NCI-H524 (cell line): Measurements from ENCODE around the gene KCNK13.

ENCODE experiments used
- DNase-seq, 2 experiments: peaks; one replicate each; lab custom pipeline; 2025; lab: John Stamatoyannopoulos, UW

Gene KCNK13

DNA sequence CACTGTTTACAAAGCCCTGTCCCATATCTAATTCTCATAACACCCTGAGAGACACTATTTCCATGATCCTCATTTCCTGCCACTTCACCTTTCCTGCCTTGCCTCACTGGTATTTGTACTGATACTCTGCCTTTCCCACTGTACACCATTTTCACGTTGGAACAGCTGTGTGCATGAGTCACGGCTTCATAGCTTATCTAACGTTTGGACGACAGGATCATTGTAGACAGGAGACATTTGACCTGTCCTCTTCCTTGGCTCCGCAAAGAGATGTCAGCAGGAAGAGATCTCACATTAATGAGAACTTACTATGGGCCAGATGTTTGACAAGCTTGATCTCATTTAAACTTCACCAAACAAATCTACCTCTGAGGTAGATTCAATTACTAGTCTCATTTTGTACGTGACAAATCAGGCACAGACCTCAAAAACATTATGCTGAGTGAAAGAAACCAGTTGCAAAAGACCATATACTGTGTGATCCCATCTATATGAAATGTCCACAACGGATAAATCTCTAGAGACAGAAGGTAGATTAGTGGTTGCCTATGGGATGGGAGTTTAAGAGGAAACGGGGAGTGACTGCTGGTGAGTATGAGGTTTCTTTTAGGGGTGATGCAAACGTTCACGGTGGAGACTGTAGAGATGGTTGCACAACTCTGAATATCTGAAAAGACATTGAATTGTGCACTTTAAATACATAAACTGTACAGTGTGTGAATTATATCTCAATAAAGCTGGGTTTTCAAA lies 71.2 kb downstream of the KCNK13 start:
- no peak for DNase-seq

DNA sequence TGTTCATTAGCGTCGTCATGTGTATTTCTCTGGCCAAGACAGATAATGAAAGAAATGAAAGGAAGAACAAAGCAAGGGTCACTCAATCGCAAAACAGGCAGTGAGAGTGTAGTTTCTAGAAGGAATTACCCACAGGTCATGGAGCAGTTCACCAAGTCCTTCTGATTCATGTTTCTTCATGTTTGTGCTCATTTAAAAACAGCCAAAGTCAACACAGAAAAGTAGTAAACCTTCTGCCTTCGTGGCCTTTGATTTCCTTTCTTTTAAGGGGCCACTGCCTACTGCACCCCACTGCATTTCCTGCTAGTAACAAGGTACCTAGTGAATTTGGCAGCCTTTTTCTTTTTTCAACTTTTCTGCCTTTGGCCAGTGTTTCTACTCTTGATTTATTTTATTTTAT lies 75.1 kb downstream of the KCNK13 start:
- DNase-seq, result no peak

- no peak for DNase-seq
These were observed 76.0 kb downstream of the KCNK13 start for GRCh38 chr14:90137807-90138206.

GRCh38 chr14:90139199-90139598 lies 77.4 kb downstream of the KCNK13 start:
- no peak for DNase-seq

DNA sequence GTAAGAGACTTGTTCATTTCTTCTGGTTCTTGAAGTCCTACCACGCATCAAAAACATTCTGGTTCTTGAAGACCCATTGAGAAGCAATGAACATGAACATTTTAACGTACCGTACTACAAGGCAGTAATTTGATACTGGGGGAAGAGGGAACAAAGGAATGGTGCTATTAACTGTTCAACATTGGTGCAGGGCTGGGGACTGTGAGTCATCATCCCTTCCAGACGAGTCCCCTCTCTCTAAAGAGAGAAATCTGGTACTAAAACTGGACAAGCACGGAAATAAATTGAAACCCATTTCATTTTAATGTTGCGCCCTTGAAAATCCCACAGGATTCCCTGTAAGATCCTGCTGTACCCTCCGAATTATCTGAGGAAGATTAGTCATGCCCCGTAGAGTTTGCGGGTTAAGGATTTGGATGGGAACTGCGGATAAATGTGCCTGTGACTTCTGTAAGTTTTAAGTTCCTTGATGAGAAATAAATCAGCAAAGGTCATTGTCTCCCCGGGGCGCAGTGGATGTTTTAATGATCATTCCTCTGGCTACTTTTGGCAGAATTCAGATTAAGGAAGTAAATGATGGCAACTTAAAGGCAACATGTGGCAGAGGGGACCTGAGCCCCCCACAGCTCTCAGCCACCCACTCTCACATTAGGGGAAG lies 78.6 kb downstream of the KCNK13 start:
- peak in 1 of 2 experiments; percentile 48 for DNase-seq

GRCh38 chr14:90140956-90141316 lies 79.1 kb downstream of the KCNK13 start:
- no peak for DNase-seq

GRCh38 chr14:90153429-90153828 lies 91.6 kb downstream of the KCNK13 start:
- DNase-seq, result no peak

GRCh38 chr14:90154110-90154509 lies 92.3 kb downstream of the KCNK13 start:
- peak in 1 of 2 experiments; percentile 51 for DNase-seq

GRCh38 chr14:90159146-90159545 lies 97.4 kb downstream of the KCNK13 start:
- no peak for DNase-seq

GRCh38 chr14:90159688-90160087 lies 97.9 kb downstream of the KCNK13 start:
- DNase-seq, result no peak

- no peak for DNase-seq
These were observed 99.3 kb downstream of the KCNK13 start for GRCh38 chr14:90161129-90161528.

DNA sequence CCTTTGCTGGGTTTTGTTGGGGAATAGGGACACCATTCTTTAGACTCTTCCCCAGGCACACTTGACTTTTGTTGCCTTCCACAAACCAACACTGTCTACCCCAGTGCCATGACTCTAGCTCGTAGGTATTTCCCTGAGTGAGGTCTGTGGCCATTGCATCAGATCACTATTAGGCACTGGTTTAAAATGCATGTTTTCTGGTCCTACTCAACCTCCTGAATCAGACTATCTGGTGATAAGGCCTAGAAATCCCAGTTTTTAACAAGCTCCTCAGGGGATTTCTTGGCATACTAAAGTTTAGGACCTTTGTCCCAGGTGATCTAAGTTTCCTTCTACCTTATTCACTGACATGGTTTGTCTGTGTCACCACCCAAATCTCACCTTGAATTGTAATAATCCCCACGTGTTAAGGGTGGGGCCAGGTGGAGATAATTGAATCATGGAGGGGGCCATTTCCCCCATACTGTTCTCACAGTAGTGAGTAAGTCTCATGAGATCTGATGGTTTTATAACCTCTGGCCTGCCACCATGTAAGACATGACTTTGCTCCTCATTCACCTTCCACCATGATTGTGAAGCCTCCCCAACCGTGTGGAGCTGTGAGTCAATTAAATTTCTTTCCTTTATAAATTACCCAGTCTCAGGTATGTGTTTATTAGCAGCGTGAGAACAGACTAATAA lies 106.8 kb downstream of the KCNK13 start:
- DNase-seq, result no peak

- DNase-seq, result no peak
These were observed 113.8 kb downstream of the KCNK13 start for GRCh38 chr14:90175631-90176030.

DNA sequence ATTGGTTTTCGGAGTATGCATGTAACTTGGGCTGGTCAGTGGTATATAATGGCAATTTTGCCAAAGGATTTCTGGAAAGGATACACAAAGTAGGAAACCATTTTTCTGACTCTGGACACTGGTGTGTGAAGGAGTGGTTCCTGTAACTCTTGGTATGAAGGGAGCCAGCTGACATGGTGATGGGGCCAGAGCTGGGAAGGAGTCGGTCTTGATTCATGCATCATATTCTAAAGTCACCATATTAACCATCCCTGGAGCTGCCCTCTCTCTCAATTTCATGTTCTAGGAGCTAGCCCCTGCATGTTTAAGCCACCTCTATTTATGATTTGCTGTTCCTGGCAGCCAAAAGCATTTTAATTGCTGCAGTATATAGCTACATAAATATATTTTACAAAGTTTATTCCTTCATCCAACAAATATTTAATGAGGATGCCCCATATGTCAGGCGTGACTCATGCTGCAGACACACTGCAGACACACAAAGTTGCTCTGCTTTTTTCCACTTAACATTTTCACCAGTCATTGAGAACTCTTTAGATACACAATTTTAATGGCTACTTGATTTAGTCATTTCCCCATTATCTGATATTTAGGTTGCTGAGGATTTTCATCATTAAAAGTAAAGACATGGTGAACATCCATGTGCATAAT lies 115.9 kb downstream of the KCNK13 start:
- DNase-seq, result no peak

DNA sequence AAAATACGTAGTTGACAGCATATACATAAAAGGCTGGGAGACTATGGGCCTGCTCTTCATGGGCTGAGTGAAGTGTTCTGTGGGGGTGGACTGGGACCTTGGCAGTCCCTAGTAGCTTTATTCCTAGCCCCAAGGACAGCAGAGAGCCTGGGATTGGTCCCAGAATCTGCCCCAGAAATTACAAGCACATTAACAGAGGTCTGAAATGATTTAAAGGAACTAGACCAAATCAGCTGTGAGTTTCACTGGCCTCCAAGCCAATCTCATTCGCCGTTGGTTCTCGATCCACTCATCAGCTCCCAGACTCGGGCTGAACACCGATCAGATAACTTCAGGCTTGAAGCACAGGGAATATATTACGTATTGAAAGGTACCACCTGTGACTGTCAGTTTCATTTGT lies 117.6 kb downstream of the KCNK13 start:
- no peak for DNase-seq

DNA sequence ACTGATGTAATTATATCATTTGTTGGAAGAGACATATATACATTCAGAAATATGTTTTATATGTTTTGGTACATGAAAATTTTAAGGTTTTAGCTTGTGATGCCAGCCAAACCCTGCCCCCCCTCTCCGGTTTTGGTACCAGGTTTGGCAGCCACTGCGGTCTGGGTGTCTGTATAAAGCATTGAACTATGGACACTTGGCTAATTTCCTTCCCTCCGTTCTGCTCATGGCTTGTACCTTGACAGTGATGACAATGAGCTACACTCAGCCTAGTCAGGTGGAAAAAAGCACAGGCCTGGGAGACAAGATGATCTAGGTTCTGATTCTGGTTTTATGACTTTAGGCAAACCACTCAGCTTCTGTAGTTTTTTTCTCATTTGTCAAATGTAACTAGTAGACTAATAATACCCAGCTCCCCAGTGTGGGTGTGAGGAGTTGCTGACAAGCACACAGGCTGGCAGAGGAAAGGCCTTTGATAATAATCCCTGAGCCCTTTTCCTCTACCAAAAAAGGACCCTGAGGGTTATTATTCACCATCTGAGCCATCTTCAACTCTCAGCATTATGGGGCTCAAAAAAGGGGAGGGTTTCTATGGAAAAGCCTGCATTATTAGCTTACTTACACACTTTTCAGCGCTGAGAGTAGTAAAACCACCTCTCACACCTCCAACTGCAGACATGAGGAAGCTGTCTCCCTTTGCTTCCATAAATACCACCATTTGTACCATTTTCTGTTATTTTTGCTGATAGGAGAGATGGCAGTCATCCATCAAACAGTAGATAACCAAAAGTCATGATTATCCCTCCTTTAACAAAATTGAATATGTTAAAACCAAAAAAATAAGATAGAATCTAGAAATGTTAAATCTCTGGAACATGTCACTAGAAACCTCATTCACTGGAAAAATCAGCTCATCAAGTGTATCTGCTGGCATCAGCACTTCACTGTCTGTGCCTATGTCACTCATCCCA lies 118.3 kb downstream of the KCNK13 start:
- DNase-seq, result no peak

DNA sequence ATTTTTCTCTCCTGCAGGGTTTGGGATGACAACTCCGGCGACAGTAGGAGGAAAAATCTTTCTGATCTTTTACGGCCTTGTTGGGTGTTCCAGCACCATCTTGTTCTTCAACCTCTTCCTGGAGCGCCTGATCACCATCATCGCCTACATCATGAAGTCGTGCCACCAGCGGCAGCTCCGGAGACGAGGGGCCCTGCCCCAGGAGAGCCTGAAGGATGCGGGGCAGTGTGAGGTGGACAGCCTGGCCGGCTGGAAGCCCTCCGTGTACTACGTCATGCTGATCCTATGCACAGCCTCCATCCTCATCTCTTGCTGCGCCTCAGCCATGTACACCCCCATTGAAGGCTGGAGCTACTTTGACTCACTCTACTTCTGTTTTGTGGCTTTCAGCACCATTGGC lies 122.3 kb downstream of the KCNK13 start:
- DNase-seq, result no peak

GRCh38 chr14:90184571-90185266 lies 122.9 kb downstream of the KCNK13 start:
- DNase-seq, result no peak

DNA sequence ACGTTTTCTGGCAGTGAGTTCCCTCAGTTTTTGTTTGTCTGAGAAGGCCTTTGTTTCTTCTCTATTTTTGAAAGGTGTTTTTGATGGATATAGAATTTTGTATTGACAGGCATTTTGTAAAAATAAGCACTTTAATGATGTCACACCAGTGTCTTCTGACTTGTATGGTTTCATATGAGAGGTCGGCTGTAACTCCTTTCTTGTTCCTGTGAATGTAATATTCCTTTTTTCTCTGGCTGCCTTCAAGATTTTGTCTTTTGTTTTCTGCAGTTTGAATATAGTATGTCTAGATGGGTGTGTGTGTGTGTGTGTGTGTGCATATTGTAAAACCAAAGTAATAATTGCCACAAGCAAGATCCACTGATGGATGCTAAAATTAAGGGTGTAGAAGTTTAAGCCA lies 126.8 kb downstream of the KCNK13 start:
- no peak for DNase-seq

- no peak for DNase-seq
These were observed 129.4 kb downstream of the KCNK13 start for GRCh38 chr14:90191154-90191553.

GRCh38 chr14:90191585-90191984 lies 129.8 kb downstream of the KCNK13 start:
- DNase-seq, result no peak
